Gastroesophageal sphincter (tissue), 4 donors: ENCODE data around the gene CFAP97D2. TPM values are rescaled to one million over a fixed set of nuclear protein-coding genes. Genes with fewer than 3 reads are reported as not detected.

ENCODE experiments used
- ATAC-seq: fragments of 150-250 bp; one replicate; pipeline ENCODE4 v1.9.1; 2016; ENCODE audit warnings: mild to moderate bottlenecking, moderate library complexity
- H3K27ac ChIP-seq, 4 donors: fragments of 200-600 bp; sonication (generic) in 3 of 4; 1 replicate in 3 of 4; 2 replicates in 1 of 4; pipeline ENCODE4 v1.5.1; 2016 to 2019
- H3K27me3 ChIP-seq: fragments of 200-600 bp; sonication (generic); one replicate; pipeline ENCODE4 v1.5.1; 2019
- H3K36me3 ChIP-seq, 2 donors: fragments of 200-600 bp; sonication (generic); one replicate each; pipeline ENCODE4 v1.5.1; 2019; ENCODE audit warnings: control low read depth in 1 of 2
- H3K4me1 ChIP-seq, 3 donors: fragments of 200-600 bp; sonication (generic); 1 replicate in 2 of 3; 2 replicates in 1 of 3; pipeline ENCODE4 v1.5.1; 2016 to 2019; ENCODE audit warnings: control low read depth in 2 of 3
- H3K4me3 ChIP-seq, 2 donors: fragments of 200-600 bp; sonication (generic); one replicate each; pipeline ENCODE4 v1.5.1; 2019; ENCODE audit warnings: mild to moderate bottlenecking in 1 of 2, moderate library complexity in 1 of 2
- H3K9me3 ChIP-seq, 3 donors: fragments of 200-600 bp; sonication (generic); one replicate each; pipeline ENCODE4 v1.5.1; 2017 to 2019; ENCODE audit warnings: control low read depth in 2 of 3
- CTCF ChIP-seq, 4 experiments: fragments of 200-600 bp in 2 of 4; fragments of 450-650 bp in 2 of 4; sonication (generic) in 1 of 4; IDR thresholded peaks; one replicate each; pipeline ENCODE4 v1.5.1; 2017 to 2019; ENCODE audit warnings: antibody characterized with exemption in 4 of 4, mild to moderate bottlenecking in 2 of 4, moderate library complexity in 2 of 4
- EP300 ChIP-seq: sonication (generic); formaldehyde crosslinking; IDR thresholded peaks from one replicate; pipeline ENCODE4 v1.6.1; 2017; ENCODE audit warnings: antibody characterized with exemption, mild to moderate bottlenecking
- POLR2A ChIP-seq, 2 donors: fragments of 450-650 bp; IDR thresholded peaks; one replicate each; pipeline ENCODE4 v1.6.1; 2017; ENCODE audit warnings: antibody characterized with exemption in 2 of 2, mild to moderate bottlenecking in 2 of 2, moderate library complexity in 1 of 2
- POLR2AphosphoS5 ChIP-seq: sonication (generic); formaldehyde crosslinking; IDR thresholded peaks from one replicate; pipeline ENCODE4 v1.6.1; 2017; ENCODE audit warnings: antibody characterized with exemption
- WGBS, 2 donors: methylation state at CpG; one replicate each; pipeline ENCODE4 v1.1.5; 2018; ENCODE audit warnings: low coverage in 1 of 2; 5-methylcytosine and 5-hydroxymethylcytosine counted together
- total RNA-seq, 4 donors: library from RNA; depleted of rRNA; stranded (reverse); fragments of >200 nt; gene quantifications; one replicate each; pipeline ENCODE4 v1.1.0, GENCODE V29; 2016

CFAP97D2 gene
- total RNA-seq, 4 donors from 2014 or later = not detected

- no peak for ATAC-seq
- no peak overlapping the region for H3K4me3 ChIP-seq
- no peaks in the 10 kb centered on the region for H3K4me1 ChIP-seq
- H3K36me3 ChIP-seq = no peaks in the 10 kb centered on the region
- TF ChIP-seq EP300 (no peak), POLR2A (IDR thresholded peaks at IDR 0.05) (no peak), CTCF (IDR thresholded peaks at IDR 0.05) (no peak), POLR2AphosphoS5 (no peak)
- H3K27ac ChIP-seq = no peak overlapping the region
- peaks cover 0 to 6% (median 0%) of the 10 kb centered on the region in 3 donors for H3K9me3 ChIP-seq
- peaks cover 31% of the 10 kb centered on the region for H3K27me3 ChIP-seq
- WGBS, 2 donors = no CpG with 5 or more reads among the region's 6 CpGs
Observed at GRCh38 chr13:114202581-114202980, 23.5 kb downstream of the CFAP97D2 start.

- 73 to 80% methylated on average over 3 to 4 of the region's 4 CpGs for WGBS, 2 donors
- H3K36me3 ChIP-seq = no peaks in the 10 kb centered on the region
Observed at GRCh38 chr13:114203536-114203935, 24.5 kb downstream of the CFAP97D2 start.

GRCh38 chr13:114204894-114205293 lies 25.8 kb downstream of the CFAP97D2 start:
- H3K27me3 ChIP-seq = peaks cover 20% of the 10 kb centered on the region
- H3K27ac ChIP-seq = no peak overlapping the region
- H3K36me3 ChIP-seq = no peaks in the 10 kb centered on the region
- ATAC-seq = no peak
- TF ChIP-seq CTCF (IDR thresholded peaks at IDR 0.05) (no peak), POLR2A (IDR thresholded peaks at IDR 0.05) (no peak), EP300 (no peak), POLR2AphosphoS5 (no peak)
- H3K4me3 ChIP-seq = no peak overlapping the region
- no peaks in the 10 kb centered on the region for H3K4me1 ChIP-seq
- 67 to 78% methylated on average over 4 of the region's 4 CpGs for whole genome bisulfite sequencing, 2 donors
- H3K9me3 ChIP-seq = peaks cover 0 to 6% (median 0%) of the 10 kb centered on the region in 3 donors

More at GRCh38 chr13:114203536-114203935, 24.5 kb downstream of the CFAP97D2 start:
- H3K4me3 ChIP-seq = no peak overlapping the region
- no peak overlapping the region for H3K27ac ChIP-seq
- peaks cover 0 to 6% (median 0%) of the 10 kb centered on the region in 3 donors for H3K9me3 ChIP-seq
- no peak for ATAC-seq
- no peaks in the 10 kb centered on the region for H3K4me1 ChIP-seq
- TF ChIP-seq EP300 (no peak), POLR2AphosphoS5 (no peak), CTCF (IDR thresholded peaks at IDR 0.05) (no peak), POLR2A (IDR thresholded peaks at IDR 0.05) (no peak)
- peaks cover 25% of the 10 kb centered on the region for H3K27me3 ChIP-seq

- no peak for TF ChIP-seq POLR2AphosphoS5
- TF ChIP-seq CTCF (IDR thresholded peaks at IDR 0.05) = no peak
- TF ChIP-seq POLR2A (IDR thresholded peaks at IDR 0.05) = no peak
- no peak for TF ChIP-seq EP300
- ATAC-seq = no peak
- 71 to 79% methylated on average over 6 of the region's 6 CpGs for WGBS, 2 donors
- Histone ChIP-seq H3K9me3 (peaks cover 0 to 6% (median 0%) of the 10 kb centered on the region in 3 donors), H3K4me1 (no peaks in the 10 kb centered on the region), H3K4me3 (no peak overlapping the region), H3K36me3 (no peaks in the 10 kb centered on the region), H3K27me3 (peaks cover 22% of the 10 kb centered on the region), H3K27ac (no peak overlapping the region)
Observed at GRCh38 chr13:114208134-114208533, 29.1 kb downstream of the CFAP97D2 start.

GRCh38 chr13:114211446-114212157 lies 32.5 kb downstream of the CFAP97D2 start:
- Histone ChIP-seq H3K9me3 (peaks cover 0 to 6% (median 0%) of the 10 kb centered on the region in 3 donors), H3K4me1 (no peaks in the 10 kb centered on the region), H3K27me3 (peaks cover 36% of the 10 kb centered on the region), H3K4me3 (no peak overlapping the region), H3K36me3 (no peaks in the 10 kb centered on the region), H3K27ac (no peak overlapping the region)
- TF ChIP-seq POLR2AphosphoS5 = no peak
- TF ChIP-seq CTCF (IDR thresholded peaks at IDR 0.05) = no peak
- no peak for TF ChIP-seq EP300
- TF ChIP-seq POLR2A (IDR thresholded peaks at IDR 0.05) = no peak
- no peak for ATAC-seq
- WGBS, 2 donors = 74 to 77% methylated on average over 8 to 12 of the region's 26 CpGs
